IPS-15b (cell line): ENCODE results near the gene TMEM82.

Experiments
- H3K27me3 ChIP-seq: one replicate; pipeline ENCODE4 v1.6.1; 2013; ENCODE audit warnings: low read length; ENCODE audit not compliant: control insufficient read depth, insufficient read depth
- H3K36me3 ChIP-seq: one replicate; pipeline ENCODE4 v1.6.1; 2013; ENCODE audit warnings: low read length; ENCODE audit not compliant: control insufficient read depth, insufficient read depth
- H3K4me1 ChIP-seq: one replicate; pipeline ENCODE4 v1.6.1; 2013; ENCODE audit warnings: mild to moderate bottlenecking, low read length; ENCODE audit not compliant: control insufficient read depth, insufficient read depth
- H3K4me3 ChIP-seq: one replicate; pipeline ENCODE4 v1.5.1; 2013; ENCODE audit warnings: low read depth, low read length
- H3K9ac ChIP-seq: one replicate; pipeline ENCODE4 v1.6.1; 2013; ENCODE audit warnings: low read depth, mild to moderate bottlenecking, low read length
- H3K9me3 ChIP-seq: one replicate; pipeline ENCODE4 v1.6.1; 2013; ENCODE audit warnings: mild to moderate bottlenecking, low read length; ENCODE audit not compliant: control insufficient read depth, insufficient read depth

TMEM82 gene

DNA sequence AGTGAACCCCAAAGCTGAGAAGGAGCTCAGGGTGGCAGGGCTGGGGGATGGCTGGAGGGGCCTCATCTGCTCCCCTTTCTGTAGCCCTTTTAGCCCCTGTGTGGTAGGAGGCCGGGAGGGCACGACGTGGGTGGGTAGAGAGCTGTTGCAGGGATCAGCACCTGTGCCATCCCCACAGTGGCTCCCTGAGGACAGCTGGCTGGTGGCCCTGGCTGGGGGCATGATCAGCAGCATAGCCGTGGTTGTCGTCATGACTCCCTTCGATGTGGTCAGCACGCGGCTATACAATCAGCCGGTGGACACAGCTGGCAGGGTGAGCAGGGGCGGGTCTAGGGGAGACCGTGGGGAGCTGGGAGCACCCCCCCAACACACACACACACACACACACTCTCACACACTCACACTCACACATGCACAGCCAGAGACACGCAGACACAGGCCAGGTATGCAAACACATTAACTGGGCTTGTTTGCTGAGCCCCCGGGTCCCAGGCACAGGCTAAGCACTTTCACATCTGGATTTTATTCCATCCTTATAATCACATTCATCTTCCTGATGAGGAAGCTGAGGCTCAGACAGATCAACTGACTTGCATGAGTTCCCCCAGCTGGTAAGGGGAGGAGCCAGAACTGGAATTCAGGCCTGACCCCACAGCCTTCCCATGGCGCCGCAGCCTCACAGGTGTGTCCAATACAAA, 3.7 kb upstream of the TMEM82 start:
- no peak overlapping the region for H3K9ac ChIP-seq
- H3K36me3 ChIP-seq: peaks cover 13% of the 10 kb centered on the region
- no peaks in the 10 kb centered on the region for H3K9me3 ChIP-seq
- H3K4me1 ChIP-seq: no peaks in the 10 kb centered on the region
- no peaks in the 10 kb centered on the region for H3K27me3 ChIP-seq
- no peak overlapping the region for H3K4me3 ChIP-seq

- no peaks in the 10 kb centered on the region for H3K27me3 ChIP-seq
- no peaks in the 10 kb centered on the region for H3K4me1 ChIP-seq
- H3K36me3 ChIP-seq: peaks cover 10% of the 10 kb centered on the region
- no peak overlapping the region for H3K9ac ChIP-seq
- no peak overlapping the region for H3K4me3 ChIP-seq
- no peaks in the 10 kb centered on the region for H3K9me3 ChIP-seq
Observed at GRCh38 chr1:15739259-15739658, 3.0 kb upstream of the TMEM82 start.

- Histone ChIP-seq H3K9me3 (no peaks in the 10 kb centered on the region), H3K27me3 (no peaks in the 10 kb centered on the region), H3K4me1 (no peaks in the 10 kb centered on the region), H3K4me3 (no peak overlapping the region), H3K36me3 (peaks cover 10% of the 10 kb centered on the region), H3K9ac (no peak overlapping the region)
Observed at GRCh38 chr1:15739745-15740144, 2.6 kb upstream of the TMEM82 start.

GRCh38 chr1:15740924-15741850, 1.1 kb upstream of the TMEM82 start:
- Histone ChIP-seq H3K4me3 (no peak overlapping the region), H3K27me3 (no peaks in the 10 kb centered on the region), H3K36me3 (peaks cover 7% of the 10 kb centered on the region), H3K4me1 (no peaks in the 10 kb centered on the region), H3K9ac (no peak overlapping the region), H3K9me3 (no peaks in the 10 kb centered on the region)

GRCh38 chr1:15744122-15744679, 1.9 kb downstream of the TMEM82 start:
- Histone ChIP-seq H3K4me1 (no peaks in the 10 kb centered on the region), H3K36me3 (peaks cover 4% of the 10 kb centered on the region), H3K9me3 (no peaks in the 10 kb centered on the region), H3K4me3 (no peak overlapping the region), H3K27me3 (no peaks in the 10 kb centered on the region), H3K9ac (no peak overlapping the region)

- Histone ChIP-seq H3K27me3 (no peaks in the 10 kb centered on the region), H3K36me3 (no peaks in the 10 kb centered on the region), H3K9ac (no peak overlapping the region), H3K9me3 (no peaks in the 10 kb centered on the region), H3K4me1 (no peaks in the 10 kb centered on the region), H3K4me3 (no peak overlapping the region)
Observed at GRCh38 chr1:15747378-15747777, 5.1 kb downstream of the TMEM82 start.

DNA sequence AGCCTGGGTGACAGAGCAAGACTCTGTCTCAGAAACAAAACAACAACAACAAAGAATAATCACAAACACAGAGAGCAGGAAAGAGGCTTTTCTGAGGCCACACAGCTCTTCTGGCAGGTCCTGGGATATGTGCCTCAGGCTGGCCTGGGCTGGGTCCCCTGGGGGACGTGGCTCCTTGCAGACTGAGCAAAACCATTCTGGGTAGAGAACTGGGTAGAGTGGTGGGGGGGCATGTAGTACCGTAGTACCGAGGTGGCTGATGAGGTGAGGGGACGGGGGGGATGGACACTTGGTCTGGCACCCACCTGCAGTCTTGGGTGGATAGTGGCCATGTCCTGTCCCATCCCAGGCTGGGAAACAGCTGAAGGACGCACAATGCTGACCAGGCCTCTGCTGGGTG, 6.0 kb downstream of the TMEM82 start:
- H3K9me3 ChIP-seq: no peaks in the 10 kb centered on the region
- no peaks in the 10 kb centered on the region for H3K4me1 ChIP-seq
- H3K27me3 ChIP-seq: no peaks in the 10 kb centered on the region
- no peak overlapping the region for H3K9ac ChIP-seq
- H3K36me3 ChIP-seq: no peaks in the 10 kb centered on the region
- H3K4me3 ChIP-seq: no peak overlapping the region

DNA sequence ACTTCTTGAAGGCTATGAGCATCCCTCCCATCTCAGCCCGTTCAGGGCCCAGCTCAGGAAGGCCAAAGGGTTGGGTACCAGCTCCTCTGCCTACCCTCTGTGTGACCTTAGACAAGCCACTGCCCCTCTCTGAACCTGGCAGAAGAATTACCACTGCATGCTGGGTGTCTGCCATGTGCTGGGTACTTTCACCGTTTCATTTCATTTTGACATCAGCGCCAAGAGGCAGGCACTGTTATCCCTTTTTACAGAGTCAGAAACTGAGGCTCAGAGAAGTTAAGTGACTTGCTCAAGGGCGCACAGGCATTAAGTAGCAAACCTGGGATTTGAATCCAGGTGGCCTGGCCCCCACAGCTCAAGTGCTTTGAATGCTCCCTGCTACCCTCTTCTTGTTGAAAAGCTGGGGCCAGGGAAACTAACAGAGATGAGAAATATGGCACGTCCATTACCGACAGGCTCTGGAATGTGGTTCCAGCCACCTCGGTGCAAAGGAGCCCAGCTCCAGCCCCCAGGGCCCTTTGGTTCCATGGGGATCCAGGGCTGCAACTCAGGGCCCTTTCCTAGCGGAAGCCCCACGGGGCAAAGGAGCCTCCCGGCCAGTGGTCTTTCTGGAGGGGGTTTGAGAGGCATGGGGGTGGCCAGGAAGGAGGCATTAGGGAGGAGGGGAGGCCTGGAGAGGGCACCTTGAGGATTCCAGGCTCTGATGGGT, 6.5 kb downstream of the TMEM82 start:
- Histone ChIP-seq H3K4me3 (no peak overlapping the region), H3K9ac (no peak overlapping the region), H3K9me3 (no peaks in the 10 kb centered on the region), H3K36me3 (no peaks in the 10 kb centered on the region), H3K4me1 (no peaks in the 10 kb centered on the region), H3K27me3 (no peaks in the 10 kb centered on the region)

DNA sequence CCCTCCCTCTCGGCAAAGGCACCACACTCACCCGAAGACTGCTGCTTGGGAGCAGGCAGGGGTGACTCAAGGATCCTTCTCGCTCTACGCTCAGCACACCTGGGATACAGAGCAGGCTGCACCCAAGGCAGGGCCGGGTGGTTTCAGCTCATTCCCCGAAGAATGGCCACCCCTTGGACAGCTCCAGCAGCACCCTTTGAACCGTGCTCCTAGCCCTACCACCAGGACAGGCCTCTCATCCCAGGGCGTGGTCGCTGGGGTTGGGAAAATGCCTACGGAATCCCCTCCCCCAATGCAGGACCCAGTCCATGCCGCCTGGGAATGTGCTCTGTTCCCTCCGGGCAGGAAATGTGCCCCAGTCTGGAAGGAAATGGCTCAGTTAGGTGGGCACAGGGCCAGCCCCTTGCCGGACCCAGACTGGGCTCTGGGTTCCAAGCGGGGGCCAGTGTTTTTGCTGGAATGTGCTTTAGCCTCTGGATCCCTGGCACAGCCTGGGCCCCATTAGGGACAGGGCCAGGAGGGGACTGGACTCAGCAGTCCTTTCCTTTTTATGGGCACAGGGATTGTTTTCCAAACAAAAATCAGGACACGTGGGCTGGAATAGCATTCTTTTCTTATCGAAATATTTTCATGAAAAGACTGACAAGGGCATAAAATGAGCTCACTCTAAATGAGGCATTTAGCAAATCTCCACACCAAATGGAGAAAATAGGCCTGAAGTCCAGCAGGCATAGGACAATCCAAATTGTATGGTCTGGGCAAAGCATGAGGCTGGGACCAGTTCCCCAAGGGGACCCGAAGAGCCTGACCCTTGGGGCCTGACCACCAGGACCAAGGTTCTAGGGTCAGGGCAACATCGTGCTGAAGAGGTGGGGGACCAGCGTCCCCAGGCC, 7.3 kb downstream of the TMEM82 start:
- H3K4me1 ChIP-seq: no peaks in the 10 kb centered on the region
- no peaks in the 10 kb centered on the region for H3K27me3 ChIP-seq
- H3K9ac ChIP-seq: no peak overlapping the region
- no peaks in the 10 kb centered on the region for H3K36me3 ChIP-seq
- no peaks in the 10 kb centered on the region for H3K9me3 ChIP-seq
- H3K4me3 ChIP-seq: no peak overlapping the region

GRCh38 chr1:15750924-15751323, 8.6 kb downstream of the TMEM82 start:
- Histone ChIP-seq H3K9ac (no peak overlapping the region), H3K9me3 (no peaks in the 10 kb centered on the region), H3K4me3 (no peak overlapping the region), H3K36me3 (no peaks in the 10 kb centered on the region), H3K4me1 (peaks cover 8% of the 10 kb centered on the region), H3K27me3 (no peaks in the 10 kb centered on the region)

- H3K27me3 ChIP-seq: no peaks in the 10 kb centered on the region
- H3K9ac ChIP-seq: no peak overlapping the region
- no peaks in the 10 kb centered on the region for H3K9me3 ChIP-seq
- no peak overlapping the region for H3K4me3 ChIP-seq
- H3K4me1 ChIP-seq: peaks cover 13% of the 10 kb centered on the region
- H3K36me3 ChIP-seq: no peaks in the 10 kb centered on the region
Observed at GRCh38 chr1:15751717-15752116, 9.4 kb downstream of the TMEM82 start.
